ENCODE data around the gene FRS3. TPM values are rescaled to one million over a fixed set of nuclear protein-coding genes. Genes with fewer than 3 reads are reported as not detected.

Gene FRS3
- total and polyA plus RNA-seq, 2 of the 13 experiments (the other 11 are each of a cell fraction or from before 2014, with no cell fraction given) = 3.0 to 7.4 TPM

DNA sequence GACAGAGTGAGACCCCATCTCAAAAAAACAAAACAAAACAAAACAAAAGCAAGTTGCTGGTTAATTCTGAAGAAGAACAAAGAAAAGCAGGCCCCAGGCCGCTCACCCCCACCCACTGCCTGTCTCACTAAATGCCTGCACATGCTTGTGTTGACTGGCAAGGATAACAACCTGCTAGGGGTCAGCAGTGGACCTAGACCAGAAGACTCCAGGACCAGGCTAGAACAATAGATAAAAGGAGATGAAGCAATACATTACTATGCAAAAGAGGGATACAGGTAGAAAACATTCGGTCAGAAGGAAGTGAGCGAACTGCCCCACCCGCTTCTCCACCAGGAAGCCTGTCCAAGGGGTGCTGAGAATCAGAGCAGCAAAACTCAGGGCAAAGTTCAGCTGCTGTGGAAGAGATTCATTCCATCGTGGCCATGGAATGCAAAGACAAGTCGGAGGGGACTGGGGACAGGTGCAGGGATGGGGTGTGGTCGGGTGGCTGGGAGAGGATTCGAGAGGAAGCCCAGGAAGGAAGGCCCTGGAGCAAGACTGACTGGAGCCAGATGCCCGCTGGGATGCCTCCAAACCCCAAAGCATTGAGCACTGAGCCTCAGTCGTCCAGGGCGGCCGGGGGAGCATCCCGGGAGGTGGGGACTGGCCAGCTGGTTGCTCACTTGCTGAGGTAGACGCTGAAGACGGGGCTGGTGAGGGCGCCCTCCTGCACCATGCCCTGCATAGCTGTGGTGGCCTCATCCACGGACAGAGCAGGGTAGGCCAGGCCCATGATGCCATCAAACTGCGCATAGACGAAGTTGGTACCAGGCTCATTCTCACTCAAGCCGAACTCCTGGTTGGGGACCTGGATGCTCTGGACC is 37.8 kb downstream of the FRS3 start (continued):
- TF ChIP-seq, protein P1, sequence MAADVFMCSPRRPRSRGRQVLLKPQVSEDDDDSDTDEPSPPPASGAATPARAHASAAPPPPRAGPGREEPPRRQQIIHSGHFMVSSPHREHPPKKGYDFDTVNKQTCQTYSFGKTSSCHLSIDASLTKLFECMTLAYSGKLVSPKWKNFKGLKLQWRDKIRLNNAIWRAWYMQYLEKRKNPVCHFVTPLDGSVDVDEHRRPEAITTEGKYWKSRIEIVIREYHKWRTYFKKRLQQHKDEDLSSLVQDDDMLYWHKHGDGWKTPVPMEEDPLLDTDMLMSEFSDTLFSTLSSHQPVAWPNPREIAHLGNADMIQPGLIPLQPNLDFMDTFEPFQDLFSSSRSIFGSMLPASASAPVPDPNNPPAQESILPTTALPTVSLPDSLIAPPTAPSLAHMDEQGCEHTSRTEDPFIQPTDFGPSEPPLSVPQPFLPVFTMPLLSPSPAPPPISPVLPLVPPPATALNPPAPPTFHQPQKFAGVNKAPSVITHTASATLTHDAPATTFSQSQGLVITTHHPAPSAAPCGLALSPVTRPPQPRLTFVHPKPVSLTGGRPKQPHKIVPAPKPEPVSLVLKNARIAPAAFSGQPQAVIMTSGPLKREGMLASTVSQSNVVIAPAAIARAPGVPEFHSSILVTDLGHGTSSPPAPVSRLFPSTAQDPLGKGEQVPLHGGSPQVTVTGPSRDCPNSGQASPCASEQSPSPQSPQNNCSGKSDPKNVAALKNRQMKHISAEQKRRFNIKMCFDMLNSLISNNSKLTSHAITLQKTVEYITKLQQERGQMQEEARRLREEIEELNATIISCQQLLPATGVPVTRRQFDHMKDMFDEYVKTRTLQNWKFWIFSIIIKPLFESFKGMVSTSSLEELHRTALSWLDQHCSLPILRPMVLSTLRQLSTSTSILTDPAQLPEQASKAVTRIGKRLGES (CRISPR knock-in tag; IDR thresholded peaks at IDR 0.05; ENCODE audit: borderline replicate concordance) = no peak
- TF ChIP-seq, protein P2, sequence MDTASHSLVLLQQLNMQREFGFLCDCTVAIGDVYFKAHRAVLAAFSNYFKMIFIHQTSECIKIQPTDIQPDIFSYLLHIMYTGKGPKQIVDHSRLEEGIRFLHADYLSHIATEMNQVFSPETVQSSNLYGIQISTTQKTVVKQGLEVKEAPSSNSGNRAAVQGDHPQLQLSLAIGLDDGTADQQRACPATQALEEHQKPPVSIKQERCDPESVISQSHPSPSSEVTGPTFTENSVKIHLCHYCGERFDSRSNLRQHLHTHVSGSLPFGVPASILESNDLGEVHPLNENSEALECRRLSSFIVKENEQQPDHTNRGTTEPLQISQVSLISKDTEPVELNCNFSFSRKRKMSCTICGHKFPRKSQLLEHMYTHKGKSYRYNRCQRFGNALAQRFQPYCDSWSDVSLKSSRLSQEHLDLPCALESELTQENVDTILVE (CRISPR knock-in tag; IDR thresholded peaks at IDR 0.05) = 0 out of 2 replicates have a peak, but pooled peaks have one; percentile 18
- TF ChIP-seq ESRRA (CRISPR knock-in tag; IDR thresholded peaks at IDR 0.05; ENCODE audit: low read depth) (no peak), HIVEP1 (CRISPR knock-in tag; IDR thresholded peaks at IDR 0.05) (no peak), ZNF326 (CRISPR knock-in tag; IDR thresholded peaks at IDR 0.05; ENCODE audit: borderline replicate concordance) (no peak), ZNF660 (CRISPR knock-in tag; IDR thresholded peaks at IDR 0.05; ENCODE audit: borderline replicate concordance, low read depth) (no peak), ZNF891 (CRISPR knock-in tag; IDR thresholded peaks at IDR 0.05) (no peak), JUND (CRISPR knock-in tag; IDR thresholded peaks at IDR 0.05) (no peak), ZNF83 (CRISPR knock-in tag; IDR thresholded peaks at IDR 0.05; ENCODE audit: borderline replicate concordance) (no peak), NFIC (IDR thresholded peaks at IDR 0.05; ENCODE audit: low read length) (no peak), ZNF101 (CRISPR knock-in tag; IDR thresholded peaks at IDR 0.05; ENCODE audit: borderline replicate concordance, low read depth) (no peak), RXRB (CRISPR knock-in tag; IDR thresholded peaks at IDR 0.05; ENCODE audit: borderline replicate concordance) (peak; percentile 54; the same call in 1 of the 2 replicates), HOXA3 (CRISPR knock-in tag; IDR thresholded peaks at IDR 0.05) (peak; percentile 59), RFX5 (IDR thresholded peaks at IDR 0.05; ENCODE audit: low read depth, low read length) (no peak)
- TF ChIP-seq, protein P3, sequence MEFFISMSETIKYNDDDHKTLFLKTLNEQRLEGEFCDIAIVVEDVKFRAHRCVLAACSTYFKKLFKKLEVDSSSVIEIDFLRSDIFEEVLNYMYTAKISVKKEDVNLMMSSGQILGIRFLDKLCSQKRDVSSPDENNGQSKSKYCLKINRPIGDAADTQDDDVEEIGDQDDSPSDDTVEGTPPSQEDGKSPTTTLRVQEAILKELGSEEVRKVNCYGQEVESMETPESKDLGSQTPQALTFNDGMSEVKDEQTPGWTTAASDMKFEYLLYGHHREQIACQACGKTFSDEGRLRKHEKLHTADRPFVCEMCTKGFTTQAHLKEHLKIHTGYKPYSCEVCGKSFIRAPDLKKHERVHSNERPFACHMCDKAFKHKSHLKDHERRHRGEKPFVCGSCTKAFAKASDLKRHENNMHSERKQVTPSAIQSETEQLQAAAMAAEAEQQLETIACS (CRISPR knock-in tag; IDR thresholded peaks at IDR 0.05) = no peak
- TF ChIP-seq, protein P4, sequence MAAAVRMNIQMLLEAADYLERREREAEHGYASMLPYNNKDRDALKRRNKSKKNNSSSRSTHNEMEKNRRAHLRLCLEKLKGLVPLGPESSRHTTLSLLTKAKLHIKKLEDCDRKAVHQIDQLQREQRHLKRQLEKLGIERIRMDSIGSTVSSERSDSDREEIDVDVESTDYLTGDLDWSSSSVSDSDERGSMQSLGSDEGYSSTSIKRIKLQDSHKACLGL (CRISPR knock-in tag; IDR thresholded peaks at IDR 0.05) = no peak
- TF ChIP-seq, protein P5, sequence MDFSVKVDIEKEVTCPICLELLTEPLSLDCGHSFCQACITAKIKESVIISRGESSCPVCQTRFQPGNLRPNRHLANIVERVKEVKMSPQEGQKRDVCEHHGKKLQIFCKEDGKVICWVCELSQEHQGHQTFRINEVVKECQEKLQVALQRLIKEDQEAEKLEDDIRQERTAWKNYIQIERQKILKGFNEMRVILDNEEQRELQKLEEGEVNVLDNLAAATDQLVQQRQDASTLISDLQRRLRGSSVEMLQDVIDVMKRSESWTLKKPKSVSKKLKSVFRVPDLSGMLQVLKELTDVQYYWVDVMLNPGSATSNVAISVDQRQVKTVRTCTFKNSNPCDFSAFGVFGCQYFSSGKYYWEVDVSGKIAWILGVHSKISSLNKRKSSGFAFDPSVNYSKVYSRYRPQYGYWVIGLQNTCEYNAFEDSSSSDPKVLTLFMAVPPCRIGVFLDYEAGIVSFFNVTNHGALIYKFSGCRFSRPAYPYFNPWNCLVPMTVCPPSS (IDR thresholded peaks at IDR 0.05) = no peak
- TF ChIP-seq, protein P6, sequence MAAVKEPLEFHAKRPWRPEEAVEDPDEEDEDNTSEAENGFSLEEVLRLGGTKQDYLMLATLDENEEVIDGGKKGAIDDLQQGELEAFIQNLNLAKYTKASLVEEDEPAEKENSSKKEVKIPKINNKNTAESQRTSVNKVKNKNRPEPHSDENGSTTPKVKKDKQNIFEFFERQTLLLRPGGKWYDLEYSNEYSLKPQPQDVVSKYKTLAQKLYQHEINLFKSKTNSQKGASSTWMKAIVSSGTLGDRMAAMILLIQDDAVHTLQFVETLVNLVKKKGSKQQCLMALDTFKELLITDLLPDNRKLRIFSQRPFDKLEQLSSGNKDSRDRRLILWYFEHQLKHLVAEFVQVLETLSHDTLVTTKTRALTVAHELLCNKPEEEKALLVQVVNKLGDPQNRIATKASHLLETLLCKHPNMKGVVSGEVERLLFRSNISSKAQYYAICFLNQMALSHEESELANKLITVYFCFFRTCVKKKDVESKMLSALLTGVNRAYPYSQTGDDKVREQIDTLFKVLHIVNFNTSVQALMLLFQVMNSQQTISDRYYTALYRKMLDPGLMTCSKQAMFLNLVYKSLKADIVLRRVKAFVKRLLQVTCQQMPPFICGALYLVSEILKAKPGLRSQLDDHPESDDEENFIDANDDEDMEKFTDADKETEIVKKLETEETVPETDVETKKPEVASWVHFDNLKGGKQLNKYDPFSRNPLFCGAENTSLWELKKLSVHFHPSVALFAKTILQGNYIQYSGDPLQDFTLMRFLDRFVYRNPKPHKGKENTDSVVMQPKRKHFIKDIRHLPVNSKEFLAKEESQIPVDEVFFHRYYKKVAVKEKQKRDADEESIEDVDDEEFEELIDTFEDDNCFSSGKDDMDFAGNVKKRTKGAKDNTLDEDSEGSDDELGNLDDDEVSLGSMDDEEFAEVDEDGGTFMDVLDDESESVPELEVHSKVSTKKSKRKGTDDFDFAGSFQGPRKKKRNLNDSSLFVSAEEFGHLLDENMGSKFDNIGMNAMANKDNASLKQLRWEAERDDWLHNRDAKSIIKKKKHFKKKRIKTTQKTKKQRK (IDR thresholded peaks at IDR 0.05; ENCODE audit: low read length) = no peak
